Breast epithelium (tissue), 3 donors: ENCODE data around the gene MACROD2.

Source experiments
- POLR2A ChIP-seq: fragments of 450-650 bp; IDR thresholded peaks from one replicate; pipeline ENCODE4 v1.6.1; 2016; ENCODE audit warnings: antibody characterized with exemption, mild to moderate bottlenecking, moderate library complexity
- POLR2AphosphoS5 ChIP-seq, 3 donors: sonication (generic); formaldehyde crosslinking; IDR thresholded peaks; one replicate each; pipeline ENCODE4 v1.6.1; 2017; ENCODE audit warnings: antibody characterized with exemption in 3 of 3
- TF ChIP-seq, protein P1 (sequence below), 3 donors: fragments of 450-650 bp; IDR thresholded peaks; one replicate each; pipeline ENCODE4 v1.5.1; 2016 to 2017; ENCODE audit warnings: antibody characterized with exemption in 3 of 3, mild to moderate bottlenecking in 3 of 3, moderate library complexity in 3 of 3

DNA sequence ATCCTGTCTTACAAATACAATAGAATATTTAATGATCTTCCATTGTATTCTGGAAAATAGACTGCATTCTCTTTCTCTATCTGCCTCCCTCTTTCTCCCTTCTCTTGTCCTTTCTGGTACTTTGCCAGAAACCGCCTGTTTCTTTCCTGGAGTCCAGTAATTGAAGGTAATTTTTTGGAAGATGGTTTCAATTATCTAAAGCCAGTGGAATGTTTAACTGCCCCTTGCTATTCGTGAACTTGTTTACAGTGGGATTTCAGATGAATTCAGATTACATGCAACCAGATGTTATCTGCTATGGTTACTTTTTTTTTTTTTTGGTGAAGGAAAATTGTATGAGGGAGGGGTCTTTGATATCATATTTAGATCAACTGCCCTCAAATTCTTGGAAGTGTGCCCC is 997.6 kb downstream of the MACROD2 start:
- TF ChIP-seq, protein P1, sequence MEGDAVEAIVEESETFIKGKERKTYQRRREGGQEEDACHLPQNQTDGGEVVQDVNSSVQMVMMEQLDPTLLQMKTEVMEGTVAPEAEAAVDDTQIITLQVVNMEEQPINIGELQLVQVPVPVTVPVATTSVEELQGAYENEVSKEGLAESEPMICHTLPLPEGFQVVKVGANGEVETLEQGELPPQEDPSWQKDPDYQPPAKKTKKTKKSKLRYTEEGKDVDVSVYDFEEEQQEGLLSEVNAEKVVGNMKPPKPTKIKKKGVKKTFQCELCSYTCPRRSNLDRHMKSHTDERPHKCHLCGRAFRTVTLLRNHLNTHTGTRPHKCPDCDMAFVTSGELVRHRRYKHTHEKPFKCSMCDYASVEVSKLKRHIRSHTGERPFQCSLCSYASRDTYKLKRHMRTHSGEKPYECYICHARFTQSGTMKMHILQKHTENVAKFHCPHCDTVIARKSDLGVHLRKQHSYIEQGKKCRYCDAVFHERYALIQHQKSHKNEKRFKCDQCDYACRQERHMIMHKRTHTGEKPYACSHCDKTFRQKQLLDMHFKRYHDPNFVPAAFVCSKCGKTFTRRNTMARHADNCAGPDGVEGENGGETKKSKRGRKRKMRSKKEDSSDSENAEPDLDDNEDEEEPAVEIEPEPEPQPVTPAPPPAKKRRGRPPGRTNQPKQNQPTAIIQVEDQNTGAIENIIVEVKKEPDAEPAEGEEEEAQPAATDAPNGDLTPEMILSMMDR (IDR thresholded peaks at IDR 0.05), result no peak
- no peak for TF ChIP-seq POLR2A
- TF ChIP-seq POLR2AphosphoS5 (IDR thresholded peaks at IDR 0.05), result no peak
